ENCODE results near the gene KATNB1. TPM values are rescaled to one million over a fixed set of nuclear protein-coding genes. Genes with fewer than 3 reads are reported as not detected.

Gene KATNB1
- total and polyA plus RNA-seq, 2 of the 8 experiments (the other 6 are each of a cell fraction or from before 2014, with no cell fraction given) = 50.2 to 60.4 TPM

GRCh38 chr16:57755726-57756423, 20.3 kb downstream of the KATNB1 start (continued):
- TF ChIP-seq BACH1 (IDR thresholded peaks at IDR 0.05; ENCODE audit: low read length) (no peak), CREB1 (IDR thresholded peaks at IDR 0.05) (no peak), SP4 (IDR thresholded peaks at IDR 0.05; ENCODE audit: low read length) (no peak), TCF12 (IDR thresholded peaks at IDR 0.05; ENCODE audit: low read depth, low read length) (no peak), CTBP2 (IDR thresholded peaks at IDR 0.05; ENCODE audit: borderline replicate concordance, insufficient read depth, insufficient read length, low read length) (no peak), CHD2 (IDR thresholded peaks at IDR 0.05; ENCODE audit: low read length) (no peak), SP1 (IDR thresholded peaks at IDR 0.05; ENCODE audit: low read depth, low read length) (no peak), TEAD4 (IDR thresholded peaks at IDR 0.05; ENCODE audit: low read depth, low read length) (no peak), E2F6 (IDR thresholded peaks at IDR 0.05) (no peak), SP2 (IDR thresholded peaks at IDR 0.05; ENCODE audit: low read length) (no peak)

All from H1 (cell line).